Testis (tissue), 2 donors: Measurements from ENCODE around the gene ACSS1.

Source experiments
- POLR2A ChIP-seq: fragments of 450-650 bp; IDR thresholded peaks from one replicate; pipeline ENCODE4 v1.6.1; 2017; ENCODE audit warnings: antibody characterized with exemption, mild to moderate bottlenecking, moderate library complexity
- TF ChIP-seq, protein P1 (sequence below), 3 experiments: fragments of 450-650 bp in 2 of 3; fragments of 200-600 bp in 1 of 3; sonication (generic) in 1 of 3; IDR thresholded peaks; one replicate each; pipeline ENCODE4 v1.5.1; 2016 to 2019; ENCODE audit warnings: antibody characterized with exemption in 3 of 3, mild to moderate bottlenecking in 2 of 3, moderate library complexity in 1 of 3

DNA sequence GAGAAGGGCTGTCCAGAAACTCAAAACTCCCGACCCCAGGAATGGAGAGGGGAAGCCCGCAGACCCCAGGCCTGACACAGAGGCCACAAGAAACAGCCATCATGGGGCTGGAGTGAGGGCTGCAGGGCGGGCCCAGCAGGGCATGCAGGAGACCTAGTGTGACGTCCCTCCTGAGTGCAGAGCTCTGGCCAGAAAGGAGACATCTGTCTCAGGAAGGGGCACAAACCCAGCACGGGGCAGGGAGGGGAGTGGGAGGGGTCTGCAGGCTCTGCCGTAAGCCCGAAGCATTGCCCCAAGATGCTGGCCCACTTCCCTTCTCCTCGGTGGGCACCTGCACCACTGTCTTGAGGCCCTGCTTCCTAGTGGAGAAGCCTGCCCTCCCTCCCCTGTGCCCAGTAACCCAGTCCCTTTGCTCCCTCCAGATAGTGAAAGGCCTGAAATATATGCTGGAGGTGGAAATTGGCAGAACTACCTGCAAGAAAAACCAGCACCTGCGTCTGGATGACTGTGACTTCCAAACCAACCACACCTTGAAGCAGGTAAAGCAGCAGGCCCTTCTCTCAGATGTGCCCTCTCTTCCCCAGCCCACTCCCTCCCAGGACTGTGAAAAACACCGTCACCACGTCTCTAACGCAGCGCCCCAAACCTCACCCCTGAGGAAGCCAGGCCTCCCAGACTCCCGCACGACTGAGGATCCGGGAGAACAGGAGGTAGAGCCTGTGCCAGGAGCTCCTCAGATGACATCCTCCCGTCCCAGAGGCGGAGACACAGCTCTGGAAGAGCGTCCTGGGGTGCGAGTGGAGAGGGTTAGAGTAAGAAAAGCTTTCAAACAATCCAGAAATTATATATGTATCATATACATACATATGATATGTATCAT, 99.2 kb downstream of the ACSS1 start:
- TF ChIP-seq POLR2A = no peak
- TF ChIP-seq, protein P1, sequence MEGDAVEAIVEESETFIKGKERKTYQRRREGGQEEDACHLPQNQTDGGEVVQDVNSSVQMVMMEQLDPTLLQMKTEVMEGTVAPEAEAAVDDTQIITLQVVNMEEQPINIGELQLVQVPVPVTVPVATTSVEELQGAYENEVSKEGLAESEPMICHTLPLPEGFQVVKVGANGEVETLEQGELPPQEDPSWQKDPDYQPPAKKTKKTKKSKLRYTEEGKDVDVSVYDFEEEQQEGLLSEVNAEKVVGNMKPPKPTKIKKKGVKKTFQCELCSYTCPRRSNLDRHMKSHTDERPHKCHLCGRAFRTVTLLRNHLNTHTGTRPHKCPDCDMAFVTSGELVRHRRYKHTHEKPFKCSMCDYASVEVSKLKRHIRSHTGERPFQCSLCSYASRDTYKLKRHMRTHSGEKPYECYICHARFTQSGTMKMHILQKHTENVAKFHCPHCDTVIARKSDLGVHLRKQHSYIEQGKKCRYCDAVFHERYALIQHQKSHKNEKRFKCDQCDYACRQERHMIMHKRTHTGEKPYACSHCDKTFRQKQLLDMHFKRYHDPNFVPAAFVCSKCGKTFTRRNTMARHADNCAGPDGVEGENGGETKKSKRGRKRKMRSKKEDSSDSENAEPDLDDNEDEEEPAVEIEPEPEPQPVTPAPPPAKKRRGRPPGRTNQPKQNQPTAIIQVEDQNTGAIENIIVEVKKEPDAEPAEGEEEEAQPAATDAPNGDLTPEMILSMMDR (IDR thresholded peaks at IDR 0.05) = no peak
